Fibroblast of lung (primary cell): ENCODE results near the gene NAA25. TPM values are rescaled to one million over a fixed set of nuclear protein-coding genes. Genes with fewer than 3 reads are reported as not detected.
A peak's percentile ranks its signal among the peaks of the same experiment; 100 is the strongest.

Experiments
- DNase-seq, 2 donors: peaks; one replicate each; pipeline versions ENCODE4 v3.0.0 to v3.0.0-alpha.2; 2010; ENCODE audit warnings: low read depth in 2 of 2
- H2AFZ ChIP-seq: 2 replicates; pipeline ENCODE4 v1.5.1; 2012; ENCODE audit warnings: low read length, control low read depth, inconsistent platforms
- H3K27ac ChIP-seq: 2 replicates; pipeline ENCODE4 v1.5.1; 2011; ENCODE audit warnings: low read length, control low read depth; ENCODE audit not compliant: insufficient read depth
- H3K27me3 ChIP-seq: 2 replicates; pipeline ENCODE4 v1.5.1; 2011; ENCODE audit warnings: mild to moderate bottlenecking, low read length; ENCODE audit not compliant: control insufficient read depth, insufficient read depth
- H3K36me3 ChIP-seq: 2 replicates; pipeline ENCODE4 v1.5.1; 2011; ENCODE audit warnings: low read length; ENCODE audit not compliant: control insufficient read depth, insufficient read depth
- H3K4me1 ChIP-seq: 2 replicates; pipeline ENCODE4 v1.5.1; 2011; ENCODE audit warnings: low read length; ENCODE audit not compliant: control insufficient read depth, insufficient read depth; ENCODE audit errors: extremely low read depth
- H3K4me2 ChIP-seq: 2 replicates; pipeline ENCODE4 v1.5.1; 2011; ENCODE audit warnings: low read length, control low read depth; ENCODE audit not compliant: insufficient read depth; ENCODE audit errors: extremely low read depth
- H3K4me3 ChIP-seq, 4 experiments: fragments of 200-600 bp in 1 of 4; sonication (generic) in 1 of 4; replicated peaks in 1 of 4; 2 replicates each; pipeline ENCODE4 v1.5.1; 2011 to 2016; ENCODE audit warnings: low read length in 4 of 4, low read depth in 3 of 4, mild to moderate bottlenecking in 3 of 4, control low read depth in 2 of 4, inconsistent platforms in 1 of 4, mixed read lengths in 1 of 4; ENCODE audit not compliant: insufficient read depth in 1 of 4; ENCODE audit errors: control extremely low read depth in 1 of 4
- H3K79me2 ChIP-seq: 2 replicates; pipeline ENCODE4 v1.5.1; 2012; ENCODE audit warnings: mild to moderate bottlenecking, low read length, inconsistent platforms; ENCODE audit not compliant: control insufficient read depth, insufficient read depth
- H3K9ac ChIP-seq: 2 replicates; pipeline ENCODE4 v1.5.1; 2011; ENCODE audit warnings: mild to moderate bottlenecking, low read length, control low read depth; ENCODE audit not compliant: insufficient read depth
- H3K9me3 ChIP-seq: 2 replicates; pipeline ENCODE4 v1.5.1; 2012; ENCODE audit warnings: low read depth, low read length; ENCODE audit not compliant: control insufficient read depth, insufficient read depth
- H4K20me1 ChIP-seq: 2 replicates; pipeline ENCODE4 v1.5.1; 2011; ENCODE audit warnings: low read length; ENCODE audit not compliant: control insufficient read depth, insufficient read depth; ENCODE audit errors: extremely low read depth
- CTCF ChIP-seq, 2 donors: IDR thresholded peaks in 1 of 2; conservative IDR thresholded peaks in 1 of 2; 1 replicate in 1 of 2; 2 replicates in 1 of 2; pipeline ENCODE4 v1.5.1; 2011 to 2012; ENCODE audit warnings: low read length in 2 of 2, control low read depth in 1 of 2, inconsistent platforms in 1 of 2, low read depth in 1 of 2, mild to moderate bottlenecking in 1 of 2
- EZH2 ChIP-seq: IDR thresholded peaks from 2 replicates; pipeline ENCODE4 v1.5.1; 2012; ENCODE audit warnings: low read length, control low read depth, mild to moderate bottlenecking; ENCODE audit errors: missing control alignments
- polyA plus RNA-seq, 2 donors: library from polyadenylated mRNA; depleted of rRNA in 1 of 2; stranded (reverse) in 1 of 2; unstranded in 1 of 2; fragments of >200 nt; gene quantifications; 2 replicates each; pipeline ENCODE4 v1.2.1, GENCODE V29; 2011 to 2012; ENCODE audit warnings: missing spikeins in 1 of 2
- total RNA-seq: library from RNA; depleted of rRNA; stranded (reverse); fragments of >200 nt; gene quantifications from 2 replicates; pipeline ENCODE4 v1.2.1, GENCODE V29; 2014

The NAA25 gene
- total and polyA plus RNA-seq, 2 donors (not counting 1 experiment from before 2014, with no cell fraction given) = 18.8 to 19.4 TPM

DNA sequence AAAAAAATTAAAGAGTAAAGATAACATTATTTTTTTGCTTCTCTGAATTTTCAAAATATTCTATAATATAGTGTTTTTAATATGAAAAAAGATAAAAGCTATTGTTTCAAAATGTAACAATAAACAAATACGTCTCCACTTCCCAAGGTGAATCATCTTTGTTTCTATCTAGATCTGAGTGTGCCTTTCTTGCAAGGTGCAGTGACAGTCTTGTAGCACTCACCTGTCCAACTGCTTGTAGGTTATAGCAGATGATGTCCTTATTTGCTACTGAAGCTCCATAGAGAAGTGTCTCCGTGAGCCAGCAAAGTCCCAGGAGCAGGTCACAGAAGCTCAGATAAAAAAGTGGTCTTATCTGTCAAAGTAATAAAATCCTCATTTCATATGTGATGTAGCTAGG lies 117.0 kb downstream of the NAA25 start:
- no peak overlapping the region for H3K27ac ChIP-seq
- no peaks in the 10 kb centered on the region for H3K27me3 ChIP-seq
- no peaks in the 10 kb centered on the region for H3K4me1 ChIP-seq
- H3K79me2 ChIP-seq = no peaks in the 10 kb centered on the region
- H3K36me3 ChIP-seq = no peaks in the 10 kb centered on the region
- H3K9ac ChIP-seq = no peak overlapping the region
- no peak overlapping the region for H2AFZ ChIP-seq
- no peaks in the 10 kb centered on the region for H3K9me3 ChIP-seq
- TF ChIP-seq EZH2 (no peak), CTCF (conservative IDR thresholded peaks at IDR 0.05 in 1 of 2, IDR thresholded peaks at IDR 0.05 in 1 of 2; ENCODE audit: low read depth in 1 of 2, low read length in 2 of 2) (no peak)
- no peak for DNase-seq
- no peak overlapping the region for H3K4me3 ChIP-seq
- H3K4me2 ChIP-seq = no peak overlapping the region
- no peaks in the 10 kb centered on the region for H4K20me1 ChIP-seq

GRCh38 chr12:111984820-111985219 lies 123.8 kb downstream of the NAA25 start:
- no peaks in the 10 kb centered on the region for H3K9me3 ChIP-seq
- H3K9ac ChIP-seq = no peak overlapping the region
- no peaks in the 10 kb centered on the region for H3K36me3 ChIP-seq
- H4K20me1 ChIP-seq = no peaks in the 10 kb centered on the region
- H3K27me3 ChIP-seq = no peaks in the 10 kb centered on the region
- DNase-seq = no peak
- no peak overlapping the region for H2AFZ ChIP-seq
- H3K27ac ChIP-seq = no peak overlapping the region
- no peak for TF ChIP-seq EZH2
- TF ChIP-seq CTCF (conservative IDR thresholded peaks at IDR 0.05 in 1 of 2, IDR thresholded peaks at IDR 0.05 in 1 of 2; ENCODE audit: low read depth in 1 of 2, low read length in 2 of 2) = no peak
- H3K79me2 ChIP-seq = no peaks in the 10 kb centered on the region
- H3K4me2 ChIP-seq = no peak overlapping the region
- no peak overlapping the region for H3K4me3 ChIP-seq
- H3K4me1 ChIP-seq = no peaks in the 10 kb centered on the region

- TF ChIP-seq EZH2 (no peak), CTCF (conservative IDR thresholded peaks at IDR 0.05 in 1 of 2, IDR thresholded peaks at IDR 0.05 in 1 of 2; ENCODE audit: low read depth in 1 of 2, low read length in 2 of 2) (no peak)
- Histone ChIP-seq H3K4me2 (no peak overlapping the region), H3K27ac (no peak overlapping the region), H3K27me3 (no peaks in the 10 kb centered on the region), H3K36me3 (no peaks in the 10 kb centered on the region), H4K20me1 (no peaks in the 10 kb centered on the region), H3K4me1 (no peaks in the 10 kb centered on the region), H3K9ac (no peak overlapping the region), H3K79me2 (no peaks in the 10 kb centered on the region), H3K4me3 (no peak overlapping the region), H2AFZ (no peak overlapping the region), H3K9me3 (no peaks in the 10 kb centered on the region)
- DNase-seq = peak in 1 of 2 donors; percentile 21
These were observed 126.6 kb downstream of the NAA25 start for GRCh38 chr12:111981987-111982386.
